KBM-7 (cell line): ENCODE results near the gene TBCK.
"Not testable (repeated sequence)": the region's sequence is repeated elsewhere in the genome, so short reads cannot be mapped to it uniquely, and the experiment has no call there.

Experiments used
- DNase-seq: peaks from one replicate; pipeline ENCODE4 v3.0.0-alpha.2; 2015
- in situ Hi-C: fragments of 300-500 bp; cut with MboI; formaldehyde crosslinking; loops from 2 replicates; pipeline ENCODE4 v1.14.3; 2020; ENCODE audit warnings: low sequenced_read_pairs, low pct_unique_long_range_greater_than_20kb, mixed read lengths

TBCK gene

GRCh38 chr4:106325800-106326199, 9.8 kb upstream of the TBCK start:
- in situ Hi-C loops, result no loop called here
- no peak for DNase-seq

- in situ Hi-C loops, result no loop called here
- no peak for DNase-seq
Observed at GRCh38 chr4:106323119-106323518, 7.1 kb upstream of the TBCK start.

GRCh38 chr4:106321814-106322213, 5.8 kb upstream of the TBCK start:
- in situ Hi-C loops, DNase-seq: not testable (repeated sequence)

- in situ Hi-C loops, DNase-seq: not testable (repeated sequence)
Observed at GRCh38 chr4:106321168-106321567, 5.2 kb upstream of the TBCK start.

GRCh38 chr4:106320235-106320634, 4.2 kb upstream of the TBCK start:
- no peak for DNase-seq
- in situ Hi-C loops, result no loop called here

GRCh38 chr4:106318511-106318910, 2.5 kb upstream of the TBCK start:
- DNase-seq, result no peak
- in situ Hi-C loops, result no loop called here

- in situ Hi-C loops, result no loop called here
- DNase-seq, result no peak
Observed at GRCh38 chr4:106317815-106318214, 1.8 kb upstream of the TBCK start.

- in situ Hi-C loops, result no loop called here
- DNase-seq, result no peak
Observed at GRCh38 chr4:106316773-106317409, 882 bp upstream of the TBCK start.

- DNase-seq, result peak; percentile 63
- in situ Hi-C loops, result no loop called here
Observed at GRCh38 chr4:106315476-106315967, 487 bp downstream of the TBCK start.

- in situ Hi-C loops, result no loop called here
- DNase-seq, result peak; percentile 11
Observed at GRCh38 chr4:106314960-106315359, 1.0 kb downstream of the TBCK start.

- no peak for DNase-seq
- in situ Hi-C loops, result no loop called here
Observed at GRCh38 chr4:106312997-106313522, 2.9 kb downstream of the TBCK start.

- no peak for DNase-seq
- in situ Hi-C loops, result no loop called here
Observed at GRCh38 chr4:106312377-106312776, 3.6 kb downstream of the TBCK start.

- in situ Hi-C loops, result no loop called here
Observed at GRCh38 chr4:106306561-106306960, 9.4 kb downstream of the TBCK start.

GRCh38 chr4:106305435-106306055, 10.5 kb downstream of the TBCK start:
- in situ Hi-C loops, result no loop called here

More at GRCh38 chr4:106306561-106306960, 9.4 kb downstream of the TBCK start:
- no peak for DNase-seq

GRCh38 chr4:106304632-106305031, 11.4 kb downstream of the TBCK start:
- no peak for DNase-seq
- in situ Hi-C loops, result no loop called here

More at GRCh38 chr4:106305435-106306055, 10.5 kb downstream of the TBCK start:
- DNase-seq, result no peak

- DNase-seq, result no peak
- in situ Hi-C loops, result no loop called here
Observed at GRCh38 chr4:106303548-106304281, 12.3 kb downstream of the TBCK start.

- DNase-seq, result no peak
- in situ Hi-C loops, result no loop called here
Observed at GRCh38 chr4:106302062-106302438, 14.0 kb downstream of the TBCK start.

- no peak for DNase-seq
- in situ Hi-C loops, result no loop called here
Observed at GRCh38 chr4:106301393-106302061, 14.5 kb downstream of the TBCK start.

GRCh38 chr4:106299977-106300376, 16.0 kb downstream of the TBCK start:
- DNase-seq, result no peak
- in situ Hi-C loops, result no loop called here
